ENCODE measurements around the gene HYLS1.
A peak's percentile ranks its signal among the peaks of the same experiment; 100 is the strongest.

HYLS1 gene

GRCh38 chr11:125938418-125938817 is 51.0 kb downstream of the HYLS1 start:
- DNase-seq (ENCODE audit: low spot score) (no peak), ATAC-seq (ENCODE audit: low read depth) (no peak)
- Histone ChIP-seq H3K4me3 (ENCODE audit: severe bottlenecking) (no peak overlapping the region), H3K27ac (ENCODE audit: poor library complexity, severe bottlenecking) (no peak overlapping the region), H3K27me3 (ENCODE audit: insufficient read depth, poor library complexity, severe bottlenecking) (no peaks in the 10 kb centered on the region), H3K36me3 (ENCODE audit: low read depth) (no peaks in the 10 kb centered on the region), H3K9me3 (ENCODE audit: severe bottlenecking) (no peaks in the 10 kb centered on the region), H3K4me1 (ENCODE audit: insufficient read depth, poor library complexity, severe bottlenecking) (no peaks in the 10 kb centered on the region)
- TF ChIP-seq CTCF (IDR thresholded peaks at IDR 0.05; ENCODE audit: poor library complexity, severe bottlenecking): no peak

- H3K4me3 ChIP-seq (ENCODE audit: severe bottlenecking): no peak overlapping the region
- TF ChIP-seq CTCF (IDR thresholded peaks at IDR 0.05; ENCODE audit: poor library complexity, severe bottlenecking): no peak
- no peak for ATAC-seq (ENCODE audit: low read depth)
- no peaks in the 10 kb centered on the region for H3K27me3 ChIP-seq (ENCODE audit: insufficient read depth, poor library complexity, severe bottlenecking)
- H3K9me3 ChIP-seq (ENCODE audit: severe bottlenecking): no peaks in the 10 kb centered on the region
- H3K4me1 ChIP-seq (ENCODE audit: insufficient read depth, poor library complexity, severe bottlenecking): no peaks in the 10 kb centered on the region
- no peaks in the 10 kb centered on the region for H3K36me3 ChIP-seq (ENCODE audit: low read depth)
- no peak overlapping the region for H3K27ac ChIP-seq (ENCODE audit: poor library complexity, severe bottlenecking)
- DNase-seq (ENCODE audit: low spot score): no peak
Observed at GRCh38 chr11:125939081-125939521, 51.6 kb downstream of the HYLS1 start.

- Histone ChIP-seq H3K4me1 (ENCODE audit: insufficient read depth, poor library complexity, severe bottlenecking) (no peaks in the 10 kb centered on the region), H3K4me3 (ENCODE audit: severe bottlenecking) (no peak overlapping the region), H3K27ac (ENCODE audit: poor library complexity, severe bottlenecking) (no peak overlapping the region), H3K27me3 (ENCODE audit: insufficient read depth, poor library complexity, severe bottlenecking) (no peaks in the 10 kb centered on the region), H3K9me3 (ENCODE audit: severe bottlenecking) (no peaks in the 10 kb centered on the region), H3K36me3 (ENCODE audit: low read depth) (no peaks in the 10 kb centered on the region)
- ATAC-seq (ENCODE audit: low read depth) (no peak), DNase-seq (ENCODE audit: low spot score) (no peak)
- no peak for TF ChIP-seq CTCF (IDR thresholded peaks at IDR 0.05; ENCODE audit: poor library complexity, severe bottlenecking)
Observed at GRCh38 chr11:125940145-125940544, 52.7 kb downstream of the HYLS1 start.

GRCh38 chr11:125941267-125941618 is 53.8 kb downstream of the HYLS1 start:
- no peaks in the 10 kb centered on the region for H3K9me3 ChIP-seq (ENCODE audit: severe bottlenecking)
- H3K27ac ChIP-seq (ENCODE audit: poor library complexity, severe bottlenecking): no peak overlapping the region
- no peaks in the 10 kb centered on the region for H3K36me3 ChIP-seq (ENCODE audit: low read depth)
- ATAC-seq (ENCODE audit: low read depth) (no peak), DNase-seq (ENCODE audit: low spot score) (no peak)
- TF ChIP-seq CTCF (IDR thresholded peaks at IDR 0.05; ENCODE audit: poor library complexity, severe bottlenecking): no peak
- no peaks in the 10 kb centered on the region for H3K4me1 ChIP-seq (ENCODE audit: insufficient read depth, poor library complexity, severe bottlenecking)
- no peaks in the 10 kb centered on the region for H3K27me3 ChIP-seq (ENCODE audit: insufficient read depth, poor library complexity, severe bottlenecking)
- no peak overlapping the region for H3K4me3 ChIP-seq (ENCODE audit: severe bottlenecking)

GRCh38 chr11:125941619-125942611 is 54.4 kb downstream of the HYLS1 start:
- H3K27me3 ChIP-seq (ENCODE audit: insufficient read depth, poor library complexity, severe bottlenecking): no peaks in the 10 kb centered on the region
- H3K4me3 ChIP-seq (ENCODE audit: severe bottlenecking): no peak overlapping the region
- peak; percentile 88 for ATAC-seq (ENCODE audit: low read depth)
- no peak for DNase-seq (ENCODE audit: low spot score)
- no peaks in the 10 kb centered on the region for H3K36me3 ChIP-seq (ENCODE audit: low read depth)
- H3K4me1 ChIP-seq (ENCODE audit: insufficient read depth, poor library complexity, severe bottlenecking): no peaks in the 10 kb centered on the region
- H3K27ac ChIP-seq (ENCODE audit: poor library complexity, severe bottlenecking): no peak overlapping the region
- TF ChIP-seq CTCF (IDR thresholded peaks at IDR 0.05; ENCODE audit: poor library complexity, severe bottlenecking): peak; percentile 78
- H3K9me3 ChIP-seq (ENCODE audit: severe bottlenecking): no peaks in the 10 kb centered on the region

All from RWPE2 (cell line).